GM13977 (cell line): ENCODE measurements around the gene TMEM63C.

Source experiments
- DNase-seq: peaks from one replicate; pipeline ENCODE4 v3.0.0; 2012; ENCODE audit warnings: low spot score
- in situ Hi-C: fragments of 300-500 bp; cut with MboI; formaldehyde crosslinking; loops from one replicate; pipeline ENCODE4 v1.12.0; 2022; ENCODE audit warnings: low sequenced_read_pairs, low pct_unique_long_range_greater_than_20kb, mixed read lengths, inconsistent platforms; ENCODE audit not compliant: unreplicated experiment
- TF ChIP-seq, protein P1 (sequence below): IDR thresholded peaks from 2 replicates; pipeline ENCODE4 v1.5.1; 2012; ENCODE audit warnings: mild to moderate bottlenecking, control low read depth; ENCODE audit not compliant: insufficient read depth; ENCODE audit errors: extremely low read depth, missing control alignments

Gene TMEM63C

DNA sequence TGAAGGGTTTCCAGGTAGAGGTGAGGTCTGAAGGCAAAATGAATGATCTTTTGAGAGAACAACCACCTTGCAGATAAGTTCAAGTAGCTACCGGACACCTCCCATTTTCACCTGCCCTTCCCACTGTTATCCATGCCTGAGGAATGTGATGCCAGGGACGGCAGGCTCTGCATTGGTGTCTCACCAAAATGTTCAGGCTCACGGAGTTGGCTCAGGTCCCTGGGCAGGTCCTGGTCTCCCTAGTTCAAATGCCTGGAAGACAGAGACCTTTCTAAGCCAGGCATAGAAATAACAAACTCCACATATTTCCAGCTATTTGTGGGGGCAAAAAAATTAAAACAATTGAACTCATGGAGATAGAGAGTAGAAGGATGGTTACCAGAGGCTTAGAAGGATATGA, 36.0 kb downstream of the TMEM63C start:
- DNase-seq, result no peak
- TF ChIP-seq, protein P1, sequence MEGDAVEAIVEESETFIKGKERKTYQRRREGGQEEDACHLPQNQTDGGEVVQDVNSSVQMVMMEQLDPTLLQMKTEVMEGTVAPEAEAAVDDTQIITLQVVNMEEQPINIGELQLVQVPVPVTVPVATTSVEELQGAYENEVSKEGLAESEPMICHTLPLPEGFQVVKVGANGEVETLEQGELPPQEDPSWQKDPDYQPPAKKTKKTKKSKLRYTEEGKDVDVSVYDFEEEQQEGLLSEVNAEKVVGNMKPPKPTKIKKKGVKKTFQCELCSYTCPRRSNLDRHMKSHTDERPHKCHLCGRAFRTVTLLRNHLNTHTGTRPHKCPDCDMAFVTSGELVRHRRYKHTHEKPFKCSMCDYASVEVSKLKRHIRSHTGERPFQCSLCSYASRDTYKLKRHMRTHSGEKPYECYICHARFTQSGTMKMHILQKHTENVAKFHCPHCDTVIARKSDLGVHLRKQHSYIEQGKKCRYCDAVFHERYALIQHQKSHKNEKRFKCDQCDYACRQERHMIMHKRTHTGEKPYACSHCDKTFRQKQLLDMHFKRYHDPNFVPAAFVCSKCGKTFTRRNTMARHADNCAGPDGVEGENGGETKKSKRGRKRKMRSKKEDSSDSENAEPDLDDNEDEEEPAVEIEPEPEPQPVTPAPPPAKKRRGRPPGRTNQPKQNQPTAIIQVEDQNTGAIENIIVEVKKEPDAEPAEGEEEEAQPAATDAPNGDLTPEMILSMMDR, result no peak
- in situ Hi-C loops, result no loop called here

DNA sequence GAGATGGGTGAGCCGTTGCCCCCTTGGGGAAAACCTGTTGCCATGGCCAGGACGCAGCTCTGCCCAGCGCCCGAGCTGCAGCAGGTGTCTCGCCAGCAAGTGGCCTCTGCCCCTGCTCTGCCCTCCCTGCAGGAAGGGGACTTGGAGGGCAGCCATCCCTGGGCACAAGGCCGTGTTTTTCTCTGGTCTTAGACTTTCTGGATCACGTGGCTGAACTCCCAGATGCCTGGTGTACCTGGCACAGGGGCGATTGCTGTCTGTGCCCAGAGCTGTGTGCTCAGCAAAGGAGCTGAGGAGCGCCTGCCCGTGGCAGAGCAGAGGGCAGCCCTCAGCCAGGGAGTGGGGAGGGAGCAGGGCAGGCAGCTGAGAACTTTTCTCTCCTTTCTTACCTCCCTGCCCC, 38.0 kb downstream of the TMEM63C start:
- in situ Hi-C loops, result no loop called here
- DNase-seq, result no peak

DNA sequence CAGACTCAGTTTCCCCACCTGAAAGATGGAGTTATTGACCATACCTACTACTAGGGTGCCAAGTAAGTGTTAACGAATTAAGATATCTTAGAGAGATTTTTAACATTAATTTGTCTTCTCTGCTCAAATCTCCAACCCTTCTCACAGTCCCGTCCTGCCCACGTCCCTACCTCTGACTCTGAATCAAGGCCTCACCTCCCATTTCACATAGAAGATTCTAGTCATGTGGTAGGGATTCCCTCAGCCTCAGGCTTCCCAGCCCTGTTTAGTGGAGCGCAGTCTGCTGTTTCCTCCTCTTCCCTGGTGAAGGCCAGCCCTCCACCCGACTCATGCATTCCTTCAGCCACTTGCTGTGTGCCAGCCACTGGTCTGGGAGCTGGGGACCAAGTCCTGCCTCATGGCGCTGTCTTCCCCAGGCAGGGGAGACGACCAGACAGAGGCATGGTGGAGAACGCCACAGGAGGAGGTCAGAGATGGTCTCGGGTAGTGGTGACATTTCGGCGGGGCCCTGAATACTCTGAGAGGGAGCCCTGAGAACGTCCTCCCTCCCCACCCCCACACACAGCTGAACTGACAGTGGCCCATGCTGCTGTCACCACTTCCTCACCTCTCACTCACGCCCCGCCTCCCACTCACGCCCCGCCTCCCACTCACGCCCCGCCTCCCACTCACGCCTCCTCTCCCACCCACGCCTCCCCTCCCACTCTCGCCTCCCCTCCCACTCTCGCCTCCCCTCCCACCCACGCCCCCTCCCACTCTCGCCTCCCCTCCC, 38.8 kb downstream of the TMEM63C start:
- no peak for DNase-seq
- TF ChIP-seq, protein P1, result no peak
- in situ Hi-C loops, result no loop called here

More for the DNA sequence above, 38.0 kb downstream of the TMEM63C start:
- TF ChIP-seq, protein P1, result no peak

DNA sequence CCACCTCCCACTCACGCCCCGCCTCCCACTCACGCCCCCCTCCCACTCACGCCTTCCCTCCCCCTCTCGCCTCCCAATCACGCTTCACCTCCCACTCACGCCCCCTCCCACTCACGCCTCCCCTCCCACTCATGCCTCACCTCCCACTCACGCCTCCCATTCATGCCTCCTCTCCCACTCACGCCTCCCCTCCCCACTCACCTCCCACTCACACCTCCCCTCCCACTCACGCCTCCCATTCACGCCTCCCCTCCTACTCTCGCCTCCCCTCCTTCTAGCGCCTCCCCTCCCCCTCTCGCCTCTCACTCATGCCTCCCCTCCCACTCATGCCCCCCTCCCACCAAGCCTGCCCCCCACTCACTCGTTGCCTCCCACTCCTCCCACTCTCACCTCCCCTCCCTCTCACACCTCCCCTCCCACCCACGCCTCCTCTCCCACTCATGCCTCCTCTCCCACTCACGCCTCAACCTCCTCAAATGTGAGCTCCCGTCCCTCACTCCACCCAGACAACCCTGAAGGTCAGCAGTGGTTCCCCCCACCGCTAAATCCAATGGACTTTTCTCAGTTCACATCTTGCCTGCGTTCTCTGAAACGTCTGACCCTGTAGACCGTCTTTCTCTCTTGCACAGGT, 39.8 kb downstream of the TMEM63C start:
- in situ Hi-C loops, result no loop called here
- DNase-seq, result no peak
- TF ChIP-seq, protein P1, result no peak

DNA sequence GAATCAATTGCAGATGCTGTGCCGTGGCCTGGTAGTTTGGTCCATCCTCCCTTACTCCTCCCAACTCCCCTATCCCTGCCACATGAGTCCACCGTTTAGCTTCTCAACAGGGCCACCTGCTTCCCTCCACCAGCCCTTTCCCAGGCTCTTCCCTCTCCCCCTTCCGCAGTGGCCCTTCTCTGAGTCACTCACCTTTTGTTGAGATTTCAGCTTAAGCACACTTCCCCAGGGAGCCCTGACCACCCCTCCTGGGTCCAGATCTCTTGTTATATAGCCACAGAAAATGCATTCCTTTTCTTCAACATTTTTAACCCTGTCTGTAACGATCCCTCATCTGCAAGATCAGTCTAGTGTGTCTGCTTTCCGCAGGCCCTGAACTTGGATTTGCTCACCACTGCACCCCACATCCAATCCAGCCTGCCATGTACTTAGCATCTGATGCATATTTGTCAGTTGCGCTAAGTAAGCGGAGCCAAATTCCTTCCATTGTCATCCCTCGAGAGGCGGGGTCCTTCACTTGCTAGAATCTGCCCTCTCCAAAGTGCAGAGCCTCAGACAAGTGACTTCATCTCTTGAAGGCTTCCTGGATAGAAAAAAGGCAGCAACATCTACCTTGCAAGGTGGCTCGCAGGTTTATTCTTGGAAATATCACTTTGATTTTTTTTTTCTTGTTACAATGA, 41.1 kb downstream of the TMEM63C start:
- in situ Hi-C loops, result no loop called here
- TF ChIP-seq, protein P1, result no peak
- no peak for DNase-seq

DNA sequence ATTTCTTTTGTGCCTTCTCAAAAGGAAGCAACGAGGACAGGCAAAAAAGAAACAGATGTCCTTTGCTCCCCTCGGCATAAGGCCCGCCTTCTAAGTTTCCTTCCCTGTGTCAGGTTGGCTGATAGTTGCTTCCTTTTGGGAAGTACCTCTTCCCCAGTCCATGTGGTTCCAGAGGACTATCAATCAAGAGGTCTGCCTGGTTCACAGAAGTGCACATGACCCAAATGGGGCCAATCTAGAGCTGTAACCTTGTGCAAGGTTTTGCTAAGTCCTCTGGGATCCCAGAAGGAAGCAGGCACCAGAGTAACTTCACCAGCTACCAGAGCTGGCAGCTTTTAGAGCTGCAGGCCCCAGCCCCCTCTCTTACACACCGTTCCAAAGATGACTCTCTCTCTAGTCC, 42.6 kb downstream of the TMEM63C start:
- TF ChIP-seq, protein P1, result no peak
- no peak for DNase-seq
- in situ Hi-C loops, result no loop called here
